ENCODE measurements around the gene NOTCH3.
A peak's percentile ranks its signal among the peaks of the same experiment; 100 is the strongest.

The NOTCH3 gene

GRCh38 chr19:15235781-15236180, 35.0 kb upstream of the NOTCH3 start:
- H3K4me3 ChIP-seq (ENCODE audit: low read depth, low read length): no peak overlapping the region
- no peak for TF ChIP-seq CTCF (IDR thresholded peaks at IDR 0.05; ENCODE audit: control insufficient read depth, extremely low read depth, insufficient read depth)
- no peak for DNase-seq (ENCODE audit: low read depth)

GRCh38 chr19:15234431-15235130, 33.8 kb upstream of the NOTCH3 start:
- no peak for TF ChIP-seq CTCF (IDR thresholded peaks at IDR 0.05; ENCODE audit: control insufficient read depth, extremely low read depth, insufficient read depth)
- DNase-seq (ENCODE audit: low read depth): no peak
- no peak overlapping the region for H3K4me3 ChIP-seq (ENCODE audit: low read depth, low read length)

GRCh38 chr19:15231271-15231670, 30.5 kb upstream of the NOTCH3 start:
- H3K4me3 ChIP-seq (ENCODE audit: low read depth, low read length): no peak overlapping the region
- DNase-seq (ENCODE audit: low read depth): no peak
- no peak for TF ChIP-seq CTCF (IDR thresholded peaks at IDR 0.05; ENCODE audit: control insufficient read depth, extremely low read depth, insufficient read depth)

- TF ChIP-seq CTCF (IDR thresholded peaks at IDR 0.05; ENCODE audit: control insufficient read depth, extremely low read depth, insufficient read depth): no peak
- no peak for DNase-seq (ENCODE audit: low read depth)
- H3K4me3 ChIP-seq (ENCODE audit: low read depth, low read length): no peak overlapping the region
Observed at GRCh38 chr19:15227261-15227660, 26.5 kb upstream of the NOTCH3 start.

- H3K4me3 ChIP-seq (ENCODE audit: low read depth, low read length): no peak overlapping the region
- TF ChIP-seq CTCF (IDR thresholded peaks at IDR 0.05; ENCODE audit: control insufficient read depth, extremely low read depth, insufficient read depth): no peak
- DNase-seq (ENCODE audit: low read depth): no peak
Observed at GRCh38 chr19:15225760-15226159, 25.0 kb upstream of the NOTCH3 start.

- no peak for DNase-seq (ENCODE audit: low read depth)
- no peak for TF ChIP-seq CTCF (IDR thresholded peaks at IDR 0.05; ENCODE audit: control insufficient read depth, extremely low read depth, insufficient read depth)
Observed at GRCh38 chr19:15223649-15224361, 23.0 kb upstream of the NOTCH3 start.

More at GRCh38 chr19:15223649-15224361, 23.0 kb upstream of the NOTCH3 start:
- H3K4me3 ChIP-seq (ENCODE audit: low read depth, low read length): peak overlapping the region; percentile 47
